ENCODE measurements around the gene NUDT1.

GRCh38 chr7:2288503-2288902 is 46.5 kb downstream of the NUDT1 start:
- no peak for TF ChIP-seq CTCF (conservative IDR thresholded peaks at IDR 0.05; ENCODE audit: low read length)
- no peak for TF ChIP-seq EZH2phosphoT487 (IDR thresholded peaks at IDR 0.05; ENCODE audit: borderline replicate concordance, low read depth, low read length)
